Left renal pelvis (tissue), 4 donors: ENCODE results near the gene AP5S1. TPM values are rescaled to one million over a fixed set of nuclear protein-coding genes. Genes with fewer than 3 reads are reported as not detected.

Experiments used
- DNase-seq, 4 donors: peaks; one replicate each; pipeline ENCODE4 v3.0.0-alpha.2; 2013; ENCODE audit warnings: low read depth in 4 of 4, low spot score in 3 of 4
- polyA plus RNA-seq, 4 donors: library from polyadenylated mRNA; unstranded; fragments of 120-200 nt; gene quantifications; one replicate each; pipeline ENCODE4 v1.2.1, GENCODE V29; 2013; ENCODE audit not compliant: insufficient read length in 4 of 4

Gene AP5S1
- polyA plus RNA-seq, 4 donors, result 7.9 to 12.2 (median 10.0) TPM

DNA sequence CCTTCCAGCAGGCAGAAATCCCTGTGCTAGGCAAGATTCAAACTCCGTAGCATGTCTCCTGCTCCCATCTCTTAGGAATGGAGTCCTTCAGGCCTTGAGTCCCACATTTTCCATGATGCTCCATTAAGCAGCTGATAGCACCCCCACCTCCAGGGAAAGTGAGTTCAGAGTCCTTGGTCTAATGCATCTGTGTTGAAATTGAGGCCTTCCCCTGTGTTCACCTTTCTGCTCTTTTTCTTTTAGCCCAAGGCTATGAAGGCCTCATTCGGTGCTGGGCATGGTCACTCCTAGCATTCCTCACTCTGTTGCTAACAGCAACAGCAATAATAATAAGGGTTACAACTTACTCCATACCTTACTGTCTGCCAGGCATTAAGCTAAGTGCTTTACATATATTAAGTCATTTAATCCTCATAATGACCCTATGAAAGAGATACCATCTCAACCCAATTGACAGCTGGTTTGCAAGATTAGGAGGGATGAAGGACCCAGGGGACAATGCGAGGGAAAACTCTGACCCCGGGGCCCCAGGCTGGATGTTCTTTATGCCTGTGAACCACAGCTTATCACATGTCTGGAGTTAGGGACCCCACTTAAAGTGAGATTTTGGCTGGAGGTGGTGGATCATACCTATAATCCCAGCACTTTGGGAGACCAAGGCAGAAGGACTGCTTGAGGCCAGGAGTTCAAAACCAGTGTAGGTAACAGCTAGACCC lies 51.4 kb downstream of the AP5S1 start:
- DNase-seq, result no peak

DNA sequence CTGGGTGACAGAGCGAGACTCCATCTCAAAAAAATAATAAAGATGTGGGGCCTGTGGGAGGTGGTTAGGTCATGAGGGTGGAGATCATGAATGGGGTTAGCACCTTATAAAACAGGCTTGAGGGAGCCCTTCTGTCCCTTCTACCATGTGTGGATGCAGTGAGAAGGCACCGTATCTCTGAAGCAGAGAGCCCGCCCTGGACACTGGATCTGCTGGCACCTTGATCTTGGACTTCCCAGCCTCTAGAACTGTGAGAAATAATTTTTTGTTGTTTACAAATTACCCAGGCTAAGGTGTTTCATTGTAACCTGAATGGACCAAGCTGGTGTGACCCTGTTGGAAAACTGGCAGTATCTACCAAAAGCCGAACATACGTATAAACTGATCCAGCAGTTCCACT lies 53.2 kb downstream of the AP5S1 start:
- DNase-seq, result no peak

DNA sequence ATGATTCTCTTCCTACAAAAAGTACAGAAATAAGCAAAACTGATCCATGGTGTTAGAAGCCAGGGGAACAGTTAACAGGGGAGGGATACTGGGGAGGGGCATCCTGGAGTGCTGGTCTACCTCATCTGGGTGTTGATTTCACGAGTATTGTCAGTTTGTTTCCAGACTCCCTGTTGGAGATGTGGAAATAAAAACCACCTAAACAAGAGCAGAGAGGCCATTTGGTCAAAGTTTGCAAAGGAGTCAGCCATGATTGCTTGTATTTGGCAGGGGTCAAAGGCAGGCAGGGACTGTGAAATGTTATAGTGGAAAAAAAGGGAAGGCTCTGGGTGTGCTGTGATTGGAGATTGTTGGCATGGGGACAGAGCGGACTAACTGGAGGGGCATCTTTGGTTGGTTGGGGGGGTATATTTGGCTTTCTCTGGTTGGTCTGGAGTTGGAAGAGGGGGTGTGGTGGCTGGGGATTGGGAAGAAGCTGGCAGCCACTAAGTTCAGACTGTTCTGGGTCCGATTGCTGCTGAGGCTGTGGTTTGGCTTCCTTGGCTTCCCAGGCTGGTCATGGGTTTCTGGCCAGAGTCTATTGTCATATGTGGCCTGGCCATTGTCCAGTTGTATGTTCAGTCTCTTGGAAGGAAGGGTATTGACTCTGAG lies 54.0 kb downstream of the AP5S1 start:
- DNase-seq, result no peak

DNA sequence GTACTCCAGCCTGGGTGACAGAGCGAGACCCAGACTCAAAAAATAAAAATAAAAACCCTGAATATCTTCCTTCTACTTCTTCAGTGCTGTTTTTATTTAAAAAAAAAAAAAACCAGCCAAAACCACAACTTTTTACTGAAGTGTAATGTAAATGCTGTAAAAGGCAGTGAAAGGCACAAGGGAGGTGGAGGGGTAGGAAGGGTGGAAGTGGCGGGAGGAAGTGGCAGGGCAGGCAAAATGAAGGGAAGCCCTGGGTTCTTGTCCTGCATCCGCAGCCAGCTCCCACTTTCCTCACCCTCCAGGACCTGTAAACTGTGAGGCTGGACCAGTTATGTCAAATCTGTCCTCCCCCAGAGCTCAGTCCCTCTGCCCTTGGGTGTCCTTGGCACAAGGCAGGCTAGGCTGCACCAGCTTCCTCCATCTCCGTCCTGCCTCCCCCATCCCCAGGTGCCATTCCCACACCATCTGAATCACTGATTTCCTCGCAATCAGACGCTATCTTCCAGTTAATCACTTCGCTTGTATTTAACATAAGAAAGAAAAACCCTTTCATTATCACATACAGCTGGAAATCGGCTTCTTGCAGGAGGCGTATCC lies 55.1 kb downstream of the AP5S1 start:
- no peak for DNase-seq

DNA sequence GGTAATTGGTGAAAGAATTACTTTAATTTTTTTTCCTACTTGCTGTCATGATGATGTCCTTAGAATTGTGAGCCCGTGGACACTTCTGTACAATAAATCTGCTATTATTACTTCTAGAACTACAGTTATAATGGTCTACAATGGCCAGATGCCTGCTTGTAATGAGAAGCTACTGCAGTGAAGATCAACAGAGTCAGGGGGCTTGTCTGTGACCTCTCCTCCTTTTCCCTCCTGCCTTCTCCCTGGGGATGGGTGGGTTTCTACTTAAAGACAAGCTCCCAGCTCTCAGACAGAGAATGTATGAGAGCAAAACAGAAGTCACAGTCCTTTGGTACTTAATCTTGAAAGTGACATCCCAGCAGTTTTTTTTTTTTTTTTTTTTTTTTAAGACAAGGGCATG lies 55.7 kb downstream of the AP5S1 start:
- DNase-seq, result no peak

DNA sequence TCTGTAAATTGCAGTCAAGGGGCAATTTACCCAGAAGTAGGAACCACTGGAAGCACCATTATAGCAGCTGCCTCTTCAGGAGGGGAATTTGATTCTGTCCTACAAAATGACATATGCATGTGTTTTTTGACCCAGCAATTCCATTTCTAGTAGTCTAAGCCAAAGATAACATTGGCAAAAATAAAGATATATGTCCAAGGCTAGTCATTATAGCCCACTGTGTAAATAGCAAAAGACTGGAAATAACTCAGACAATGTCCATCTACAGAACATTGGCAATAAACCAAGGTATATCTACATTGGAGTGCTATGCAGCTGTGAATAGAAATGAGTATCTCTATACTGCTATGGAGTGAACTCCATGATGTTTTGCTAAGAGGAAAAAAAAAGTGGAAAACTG lies 56.3 kb downstream of the AP5S1 start:
- no peak for DNase-seq

Other genes with a start within 250 kb of the AP5S1 start
- gene GFRA4, start 157.1 kb upstream of the AP5S1 start, polyA plus RNA-seq, result under 1 TPM in 2 of 4 donors, not detected in 2; 0.16 to 0.24 TPM
- 10 to 100 TPM in 3 of 4 donors, 1 to 10 TPM in 1; 7.3 to 77.0 (median 13.6) TPM for gene ADAM33, start 138.5 kb upstream of the AP5S1 start, polyA plus RNA-seq
- gene SIGLEC1, start 107.9 kb upstream of the AP5S1 start, polyA plus RNA-seq, result 1 to 10 TPM in 2 of 4 donors, under 1 TPM in 2; 0.73 to 5.8 (median 0.98) TPM
- gene HSPA12B, start 87.9 kb upstream of the AP5S1 start, polyA plus RNA-seq, result 10 to 100 TPM; 13.5 to 37.2 (median 15.2) TPM
- gene ADISSP, start 52.8 kb upstream of the AP5S1 start, polyA plus RNA-seq, result 10 to 100 TPM; 19.7 to 30.0 (median 25.0) TPM
- 1 to 10 TPM in 3 of 4 donors, not detected in 1; 1.3 to 2.5 (median 1.7) TPM for gene SPEF1, start 39.1 kb upstream of the AP5S1 start, polyA plus RNA-seq
- gene CENPB, start 33.8 kb upstream of the AP5S1 start, polyA plus RNA-seq, result 10 to 100 TPM; 34.0 to 47.8 (median 42.3) TPM
- gene CDC25B, start 24.2 kb upstream of the AP5S1 start, polyA plus RNA-seq, result 10 to 100 TPM; 31.2 to 42.9 (median 39.7) TPM
- 10 to 100 TPM; 18.8 to 32.2 (median 27.3) TPM for gene MAVS, start 26.3 kb downstream of the AP5S1 start, polyA plus RNA-seq
- gene PANK2, start 68.8 kb downstream of the AP5S1 start, polyA plus RNA-seq, result 10 to 100 TPM; 24.9 to 39.8 (median 33.6) TPM
- 10 to 100 TPM; 21.4 to 38.5 (median 23.2) TPM for gene RNF24, start 195.0 kb downstream of the AP5S1 start, polyA plus RNA-seq